Retinal pigment epithelial cell (primary cell): Measurements from ENCODE around the gene PXK.
"Not testable (repeated sequence)": the region's sequence is repeated elsewhere in the genome, so short reads cannot be mapped to it uniquely, and the experiment has no call there.

Experiments
- DNase-seq: peaks from one replicate; pipeline ENCODE4 v3.0.0-alpha.2; 2010; ENCODE audit warnings: low read depth
- H3K4me3 ChIP-seq: 2 replicates; pipeline ENCODE4 v1.5.1; 2011; ENCODE audit warnings: mild to moderate bottlenecking, low read length, control low read depth, moderate library complexity
- TF ChIP-seq, protein P1 (sequence below): conservative IDR thresholded peaks from 2 replicates; pipeline ENCODE4 v1.5.1; 2011; ENCODE audit warnings: low read depth, low read length, control low read depth, inconsistent platforms

Gene PXK

DNA sequence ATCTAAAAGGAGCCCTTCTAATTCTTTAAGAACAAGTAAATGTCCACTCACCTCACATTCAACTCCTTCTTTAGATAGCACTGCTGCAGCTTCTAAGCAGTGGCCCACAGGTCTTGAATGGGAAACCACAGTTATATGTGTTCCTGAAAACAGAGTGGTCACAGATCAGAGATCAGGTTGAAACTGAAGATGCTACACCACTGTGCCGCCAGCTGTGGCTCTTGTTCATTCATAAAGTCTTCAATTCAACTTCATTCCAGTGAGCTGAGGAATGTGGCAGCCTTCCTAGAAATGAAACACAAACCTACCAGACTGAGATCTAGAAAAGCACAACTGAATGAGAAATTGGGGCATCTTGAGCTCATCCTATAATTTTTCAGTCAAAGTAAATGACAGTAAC lies 97.0 kb downstream of the PXK start:
- no peak for DNase-seq
- no peak overlapping the region for H3K4me3 ChIP-seq
- TF ChIP-seq, protein P1, sequence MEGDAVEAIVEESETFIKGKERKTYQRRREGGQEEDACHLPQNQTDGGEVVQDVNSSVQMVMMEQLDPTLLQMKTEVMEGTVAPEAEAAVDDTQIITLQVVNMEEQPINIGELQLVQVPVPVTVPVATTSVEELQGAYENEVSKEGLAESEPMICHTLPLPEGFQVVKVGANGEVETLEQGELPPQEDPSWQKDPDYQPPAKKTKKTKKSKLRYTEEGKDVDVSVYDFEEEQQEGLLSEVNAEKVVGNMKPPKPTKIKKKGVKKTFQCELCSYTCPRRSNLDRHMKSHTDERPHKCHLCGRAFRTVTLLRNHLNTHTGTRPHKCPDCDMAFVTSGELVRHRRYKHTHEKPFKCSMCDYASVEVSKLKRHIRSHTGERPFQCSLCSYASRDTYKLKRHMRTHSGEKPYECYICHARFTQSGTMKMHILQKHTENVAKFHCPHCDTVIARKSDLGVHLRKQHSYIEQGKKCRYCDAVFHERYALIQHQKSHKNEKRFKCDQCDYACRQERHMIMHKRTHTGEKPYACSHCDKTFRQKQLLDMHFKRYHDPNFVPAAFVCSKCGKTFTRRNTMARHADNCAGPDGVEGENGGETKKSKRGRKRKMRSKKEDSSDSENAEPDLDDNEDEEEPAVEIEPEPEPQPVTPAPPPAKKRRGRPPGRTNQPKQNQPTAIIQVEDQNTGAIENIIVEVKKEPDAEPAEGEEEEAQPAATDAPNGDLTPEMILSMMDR: no peak

DNA sequence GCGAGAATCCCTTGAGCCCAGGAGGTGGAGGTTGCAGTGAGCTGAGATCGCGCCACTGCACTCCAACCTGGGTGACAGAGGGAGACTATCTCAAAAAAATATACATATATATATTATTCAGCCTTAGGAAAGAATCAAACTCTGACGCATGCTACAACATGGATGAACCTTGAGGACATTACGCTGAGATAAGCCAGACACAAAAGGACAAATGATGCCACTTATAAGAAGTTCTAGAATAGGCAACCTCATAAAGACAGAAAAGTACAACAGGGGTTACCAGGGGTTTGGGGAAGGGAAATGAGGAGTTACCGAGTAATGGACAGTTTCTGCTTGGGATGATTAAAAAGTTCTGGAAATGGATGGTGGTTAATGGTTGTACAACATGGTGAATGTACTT lies 100.2 kb downstream of the PXK start:
- TF ChIP-seq, protein P1: no peak
- no peak for DNase-seq
- H3K4me3 ChIP-seq: peak overlapping the region; percentile 82

DNA sequence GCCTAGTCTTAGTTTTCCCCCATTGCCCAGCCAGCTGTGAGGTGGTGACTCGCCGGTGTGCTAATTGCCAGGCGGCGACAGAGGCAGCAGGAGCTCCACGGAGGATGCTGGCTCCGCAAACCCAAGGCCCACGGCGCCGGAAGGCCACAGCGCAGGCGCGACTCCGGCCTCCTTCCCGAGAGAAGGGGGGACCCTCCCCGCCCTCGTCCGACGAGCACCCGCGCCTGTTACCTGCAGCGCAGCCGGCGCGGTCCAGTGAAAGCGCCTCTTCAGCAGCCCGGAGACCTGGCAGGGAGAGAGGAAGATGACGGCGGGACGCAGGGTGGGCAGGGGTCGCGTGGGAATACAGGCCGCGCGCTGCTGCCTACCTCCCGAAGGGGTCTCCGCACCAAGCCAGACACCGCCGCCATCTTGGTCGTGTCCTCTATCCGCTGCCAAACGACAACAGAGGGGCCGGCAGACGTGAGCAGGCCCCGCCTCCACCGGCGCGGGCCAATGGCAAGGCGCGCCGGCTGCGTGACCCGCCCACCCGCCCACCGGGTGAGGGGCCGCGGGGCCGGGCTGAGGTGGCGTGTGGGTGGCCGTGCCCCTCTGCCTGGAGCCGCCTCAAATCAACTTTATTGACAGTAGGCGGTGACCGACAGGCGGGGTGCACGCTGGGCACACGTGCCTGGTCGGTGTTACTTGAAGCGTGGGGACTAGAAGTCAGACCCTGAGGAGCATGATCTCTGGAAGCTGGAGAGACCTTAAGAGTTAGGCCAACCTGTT lies 100.9 kb downstream of the PXK start, which contains the start of gene PDHB:
PDHB (minus strand) TSS at position 433 of the 768 bp plus-strand sequence; CDS start at position 410, 23 bp downstream.
- peak; percentile 75 for DNase-seq
- TF ChIP-seq, protein P1: no peak
- peak within 1 kb of the TSS; percentile 82 for H3K4me3 ChIP-seq

DNA sequence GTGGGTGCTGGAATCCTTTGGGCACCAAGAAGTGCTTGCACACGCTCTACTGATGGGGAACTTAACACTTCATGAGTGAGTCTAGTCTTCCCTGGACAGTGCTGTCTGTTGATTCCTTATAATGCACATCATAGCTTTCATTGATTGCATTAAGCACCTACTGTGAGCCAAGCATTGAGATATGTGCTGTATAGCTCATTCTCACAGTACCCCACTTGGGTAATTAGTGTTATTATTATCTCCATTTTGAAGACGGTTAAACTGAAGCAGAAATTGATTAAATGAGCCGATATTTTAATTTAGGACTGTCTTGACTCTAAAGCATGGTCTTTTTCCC lies 101.4 kb downstream of the PXK start:
- H3K4me3 ChIP-seq: peak overlapping the region; percentile 25
- TF ChIP-seq, protein P1: no peak
- DNase-seq: no peak

DNA sequence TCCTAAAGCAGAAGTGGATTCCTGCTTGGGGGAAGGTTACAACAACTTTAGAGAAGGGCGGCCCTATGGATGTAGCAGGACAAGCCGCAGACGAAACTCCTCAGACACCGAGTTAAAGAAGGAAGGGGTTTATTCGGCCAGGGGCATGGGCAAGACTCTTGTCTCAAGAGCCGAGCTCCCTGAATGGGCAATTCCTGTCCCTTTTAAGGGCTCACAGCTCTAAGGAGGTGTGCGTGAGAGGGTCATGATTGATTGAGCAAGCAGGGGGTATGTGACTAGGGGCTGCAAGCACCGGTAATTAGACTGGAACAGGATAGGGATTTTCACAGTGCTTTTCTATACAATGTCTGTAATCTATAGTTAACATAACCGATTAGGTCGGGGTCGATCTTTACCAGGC lies 101.8 kb downstream of the PXK start:
- TF ChIP-seq, protein P1: no peak
- no peak overlapping the region for H3K4me3 ChIP-seq
- no peak for DNase-seq

DNA sequence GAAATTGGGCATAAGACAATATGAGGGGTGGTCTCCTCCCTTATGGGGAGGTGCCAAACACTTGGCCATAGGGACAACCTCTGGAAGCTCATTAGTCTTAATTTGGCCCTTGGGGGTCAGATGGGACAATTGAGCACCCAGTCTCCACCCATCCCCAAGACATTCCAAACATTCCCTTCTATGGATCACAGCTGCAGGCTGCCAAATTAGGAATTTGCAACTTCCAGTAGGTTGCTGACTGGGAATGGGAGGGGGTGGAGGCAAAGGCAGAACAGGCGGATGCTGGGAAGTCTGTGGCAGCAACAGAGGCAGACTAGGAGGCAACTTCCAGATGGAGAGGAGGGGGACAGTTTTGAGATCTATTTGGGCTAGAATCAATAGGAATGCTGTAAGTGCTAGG lies 102.3 kb downstream of the PXK start:
- TF ChIP-seq, protein P1: no peak
- DNase-seq: no peak
- H3K4me3 ChIP-seq: no peak overlapping the region

DNA sequence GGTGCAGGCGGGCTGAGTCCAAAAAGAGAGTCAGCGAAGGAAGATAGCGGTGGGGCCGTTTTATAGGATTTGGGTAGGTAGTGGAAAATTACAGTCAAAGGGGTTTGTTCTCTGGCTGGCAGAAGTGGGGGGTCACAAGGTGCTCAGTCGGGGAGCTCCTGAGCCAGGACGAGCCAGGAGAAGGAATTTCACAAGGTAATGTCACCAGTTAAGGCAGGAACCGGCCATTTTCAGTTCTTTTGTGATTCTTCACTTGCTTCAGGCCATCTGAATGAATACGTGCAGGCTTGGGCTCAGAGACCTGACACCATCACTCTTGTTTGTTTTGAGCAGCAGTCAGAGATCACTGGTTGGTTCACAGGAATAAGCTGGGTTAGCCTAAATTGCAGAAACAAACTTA lies 104.6 kb downstream of the PXK start:
- not testable (repeated sequence) for DNase-seq, H3K4me3 ChIP-seq

DNA sequence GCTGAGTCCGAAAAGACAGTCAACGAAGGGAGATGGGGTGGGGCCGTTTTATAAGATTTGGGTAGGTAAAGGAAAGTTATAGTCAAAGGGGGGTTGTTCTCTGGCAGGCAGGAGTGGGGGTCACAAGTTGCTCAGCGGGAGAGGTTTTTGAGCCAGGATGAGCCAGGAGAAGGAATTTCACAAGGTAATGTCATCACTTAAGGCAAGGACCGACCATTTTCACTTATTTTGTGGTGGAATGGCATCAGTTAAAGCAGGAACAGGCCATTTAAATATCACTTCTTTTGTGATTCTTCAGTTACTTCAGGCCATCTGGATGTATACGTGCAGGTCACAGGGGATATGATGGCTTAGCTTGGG lies 108.3 kb downstream of the PXK start:
- not testable (repeated sequence) for DNase-seq, H3K4me3 ChIP-seq
